GM21360 (cell line): ENCODE results near the gene SF3A1.
"Not testable (repeated sequence)": the region's sequence is repeated elsewhere in the genome, so short reads cannot be mapped to it uniquely, and the experiment has no call there.

Experiments
- ATAC-seq: cut with Tn5 transposase; IDR thresholded peaks from one replicate; pipeline ENCODE4 v1.9.1; 2021; ENCODE audit warnings: mild to moderate bottlenecking, moderate library complexity; ENCODE audit not compliant: unreplicated experiment

The SF3A1 gene

DNA sequence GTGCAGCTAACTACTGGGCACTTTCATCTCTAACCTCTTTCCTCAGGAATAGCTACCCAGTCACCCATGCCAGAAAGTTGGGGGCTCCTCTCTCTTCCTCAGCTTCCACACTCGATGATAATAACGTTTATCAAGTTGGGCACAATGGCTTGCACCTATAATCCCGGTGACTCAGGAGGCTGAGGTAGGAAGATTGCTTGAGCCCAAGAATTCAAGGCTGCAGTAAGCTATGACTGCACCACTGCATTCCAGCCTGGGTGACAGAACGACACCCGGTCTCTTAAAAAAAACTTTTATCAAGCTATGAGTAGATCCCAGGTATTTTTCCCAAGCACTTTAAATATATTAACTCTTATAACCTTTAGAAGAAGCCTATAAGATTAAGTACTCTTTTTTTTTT is 2.0 kb downstream of the SF3A1 start:
- no peak for ATAC-seq

GRCh38 chr22:30351226-30351625 is 5.5 kb downstream of the SF3A1 start:
- no peak for ATAC-seq

GRCh38 chr22:30348809-30349208 is 7.9 kb downstream of the SF3A1 start:
- no peak for ATAC-seq

DNA sequence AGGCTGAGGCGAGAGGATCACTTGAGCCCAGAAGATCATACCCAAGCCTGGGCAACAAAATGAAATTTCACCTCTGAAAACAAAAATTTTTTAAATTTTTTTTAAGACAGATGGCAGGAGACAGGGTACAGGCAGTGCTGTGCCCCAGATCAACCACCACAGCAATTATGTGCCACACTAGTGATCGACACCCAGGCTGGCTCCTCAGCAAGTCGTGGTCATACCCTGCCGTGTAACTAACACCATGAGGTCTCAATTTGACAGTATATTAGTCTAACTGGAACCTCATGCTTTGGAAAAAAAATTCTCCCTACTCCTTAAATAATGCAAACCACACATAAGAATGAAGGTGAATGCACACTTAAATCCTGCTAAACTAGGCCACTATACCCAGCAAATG is 8.3 kb downstream of the SF3A1 start:
- no peak for ATAC-seq

DNA sequence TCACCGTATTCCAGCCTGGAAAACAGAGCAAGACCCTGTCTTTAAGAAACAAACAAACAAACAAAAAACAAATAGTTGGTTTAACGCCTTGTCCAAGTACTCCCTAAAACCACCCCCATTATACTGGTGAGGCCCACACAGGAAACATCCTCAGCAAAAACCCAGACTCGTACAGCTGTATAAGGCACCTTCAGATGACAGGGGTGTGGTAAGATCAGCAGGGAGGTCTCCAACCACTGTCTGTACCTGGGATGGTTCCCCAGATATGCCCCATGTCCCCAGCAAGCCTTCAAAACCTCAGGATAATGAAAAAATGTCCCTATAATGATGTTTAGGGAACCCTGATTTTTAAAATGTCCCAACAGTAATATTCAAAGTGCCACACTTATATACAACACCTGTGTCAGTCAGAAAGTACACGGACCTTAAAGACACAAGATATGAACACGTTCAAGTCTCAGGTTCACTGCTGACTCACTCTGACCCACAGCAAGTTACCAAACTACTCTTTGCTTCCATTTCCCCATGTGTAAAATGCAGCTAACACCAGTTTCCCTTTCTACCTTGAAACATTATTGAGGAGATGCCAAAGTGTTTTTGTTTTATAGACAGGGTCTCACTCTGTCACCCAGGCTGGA is 9.3 kb downstream of the SF3A1 start:
- no peak for ATAC-seq

DNA sequence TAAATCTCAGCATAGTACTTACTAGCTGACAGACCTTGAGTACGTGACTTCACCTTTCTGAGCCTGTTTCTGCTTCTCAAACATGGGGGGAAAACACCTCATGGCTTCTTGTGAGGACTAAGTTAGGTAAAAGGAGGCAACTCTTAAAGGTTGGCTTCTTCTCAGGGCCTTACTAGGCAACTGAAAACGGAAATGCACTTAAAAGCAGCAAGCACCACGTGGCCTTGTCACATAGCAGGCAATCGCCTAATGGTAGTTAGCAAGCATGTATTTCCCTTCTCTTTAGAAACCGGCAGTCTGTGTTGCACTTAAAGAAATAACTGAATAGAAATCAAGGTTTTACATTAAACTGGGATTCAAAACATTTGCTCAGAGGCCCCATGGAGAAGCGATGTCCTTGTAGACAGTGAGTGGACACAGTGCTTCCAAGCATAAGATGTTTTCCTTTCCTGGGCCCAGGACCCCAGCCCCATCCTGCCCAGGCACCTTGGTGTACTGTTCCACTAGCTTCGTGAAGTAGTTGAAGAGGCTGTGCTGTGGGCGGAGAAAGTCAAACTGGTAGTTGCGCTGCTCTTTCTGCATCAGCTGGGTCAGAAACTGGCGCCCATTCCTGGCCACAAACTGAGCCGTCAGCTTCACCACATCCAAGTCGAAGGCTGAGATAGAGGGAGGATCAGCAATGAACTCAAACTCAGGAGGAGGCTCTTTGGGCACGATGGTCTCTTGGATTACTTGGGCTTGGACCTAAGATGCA is 12.1 kb downstream of the SF3A1 start:
- no peak for ATAC-seq

- ATAC-seq: no peak
Measured at GRCh38 chr22:30340911-30341685, 15.6 kb downstream of the SF3A1 start.

DNA sequence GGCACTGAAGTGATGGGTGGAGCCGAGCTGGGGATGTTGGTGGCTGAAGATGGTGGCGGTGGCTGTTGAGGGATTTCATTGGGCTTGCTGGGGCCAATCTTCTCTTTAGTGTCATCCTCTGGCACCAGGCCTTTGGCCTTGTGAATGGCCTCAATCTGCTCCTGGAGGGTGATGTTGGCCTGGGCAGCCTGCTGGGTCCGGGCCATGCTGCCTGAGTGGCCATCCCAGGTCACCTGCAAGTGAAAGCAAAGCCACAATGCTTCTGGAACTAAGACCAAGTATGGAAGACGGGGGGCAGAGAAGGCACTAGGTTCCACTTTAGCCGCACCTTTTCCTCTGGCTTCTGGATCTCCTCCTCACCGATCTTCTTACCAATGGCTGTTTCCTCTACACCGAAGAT is 17.9 kb downstream of the SF3A1 start:
- no peak for ATAC-seq

GRCh38 chr22:30338341-30338740 is 18.4 kb downstream of the SF3A1 start:
- not testable (repeated sequence) for ATAC-seq

- no peak for ATAC-seq
Measured at GRCh38 chr22:30337461-30337778, 19.3 kb downstream of the SF3A1 start.

DNA sequence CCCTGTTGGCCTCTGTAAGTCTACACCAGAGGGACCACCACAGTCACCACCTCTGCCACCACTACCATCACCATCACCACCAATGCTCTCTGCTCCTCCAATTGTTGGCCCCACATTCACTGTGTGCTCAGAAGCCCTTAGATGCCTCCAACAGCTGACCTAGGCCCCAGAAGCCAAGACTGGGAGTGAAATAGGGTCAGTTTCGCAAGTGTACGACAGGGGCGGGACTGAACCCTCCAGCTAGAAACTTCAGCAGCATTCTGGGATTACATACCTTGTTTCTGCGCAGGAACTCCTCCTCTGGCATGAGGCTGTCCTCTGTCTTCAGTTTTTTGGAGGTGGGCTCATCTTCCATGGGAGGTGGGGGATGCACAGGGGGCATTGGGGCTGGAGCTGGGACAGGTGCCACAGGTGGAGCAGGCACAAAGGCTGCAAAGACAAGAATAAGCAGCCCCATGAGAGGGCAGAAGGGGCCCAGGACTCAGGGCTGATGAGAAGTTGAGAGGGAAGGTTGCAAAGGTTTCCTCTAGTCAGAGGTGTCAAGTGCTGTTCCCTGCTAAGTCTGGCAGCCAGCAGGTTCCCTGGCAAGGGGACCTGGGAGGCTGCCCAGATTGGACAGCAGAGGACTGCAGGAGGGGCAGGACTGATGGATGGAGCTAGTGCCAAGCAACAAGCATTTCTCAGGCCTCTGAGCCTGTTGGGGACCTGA is 19.8 kb downstream of the SF3A1 start:
- ATAC-seq: no peak

DNA sequence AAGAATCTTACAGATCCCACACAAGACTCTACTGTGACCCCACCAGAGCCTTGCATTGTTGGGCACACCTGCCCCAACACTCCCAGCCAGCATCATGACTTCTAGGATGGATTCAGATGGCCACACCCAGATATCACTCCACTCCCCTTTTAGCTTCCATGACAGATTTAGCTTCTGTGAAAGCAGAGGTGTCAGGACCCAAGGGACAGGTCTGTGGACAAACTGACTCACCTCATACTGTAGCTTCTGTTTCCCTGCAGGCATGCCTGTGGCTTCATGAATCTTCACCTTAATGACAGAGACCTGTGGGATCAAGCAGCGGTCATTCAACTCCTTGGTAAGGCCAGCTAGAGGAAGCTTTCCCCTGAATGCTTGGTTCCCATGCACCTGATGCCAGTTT is 21.5 kb downstream of the SF3A1 start:
- no peak for ATAC-seq

GRCh38 chr22:30334646-30335045 is 22.0 kb downstream of the SF3A1 start:
- ATAC-seq: no peak

DNA sequence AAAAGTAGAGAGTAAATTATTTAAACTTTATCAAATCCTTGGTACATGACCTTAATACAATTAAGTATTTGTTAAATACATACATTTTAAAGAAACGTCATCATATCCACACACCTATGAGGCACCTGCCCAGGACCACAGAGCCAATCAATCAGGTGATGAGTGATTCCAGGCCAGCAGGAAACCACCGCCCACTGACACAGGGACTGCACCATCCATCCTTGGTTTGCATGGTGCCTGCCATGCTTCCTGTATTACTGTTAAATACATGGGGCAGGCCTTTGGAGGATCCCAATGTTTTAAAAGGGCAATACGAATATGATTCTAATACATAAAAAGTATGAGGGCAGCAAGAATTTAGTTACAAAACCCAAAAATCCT is 23.0 kb downstream of the SF3A1 start:
- ATAC-seq: no peak

GRCh38 chr22:30332994-30333706 is 23.5 kb downstream of the SF3A1 start:
- no peak for ATAC-seq

DNA sequence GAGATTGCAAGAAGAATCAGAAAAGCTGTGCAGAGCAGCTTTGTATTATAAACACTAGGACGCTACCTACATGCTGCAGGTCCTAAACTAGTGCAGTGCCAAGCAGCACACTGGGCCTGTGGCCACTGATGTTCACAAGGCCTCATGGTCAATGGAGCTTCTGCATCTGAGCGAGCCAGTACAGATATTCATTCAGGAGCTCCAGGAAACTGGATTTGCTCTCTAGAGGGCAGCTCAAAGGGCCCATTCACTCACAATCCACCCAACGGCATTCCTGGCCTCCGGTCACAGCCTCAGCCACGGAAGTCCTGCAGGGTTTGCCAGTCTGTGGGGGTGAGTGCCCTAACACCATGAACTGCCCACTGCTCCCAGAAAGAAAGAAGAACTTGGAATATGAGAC is 24.1 kb downstream of the SF3A1 start:
- ATAC-seq: no peak

DNA sequence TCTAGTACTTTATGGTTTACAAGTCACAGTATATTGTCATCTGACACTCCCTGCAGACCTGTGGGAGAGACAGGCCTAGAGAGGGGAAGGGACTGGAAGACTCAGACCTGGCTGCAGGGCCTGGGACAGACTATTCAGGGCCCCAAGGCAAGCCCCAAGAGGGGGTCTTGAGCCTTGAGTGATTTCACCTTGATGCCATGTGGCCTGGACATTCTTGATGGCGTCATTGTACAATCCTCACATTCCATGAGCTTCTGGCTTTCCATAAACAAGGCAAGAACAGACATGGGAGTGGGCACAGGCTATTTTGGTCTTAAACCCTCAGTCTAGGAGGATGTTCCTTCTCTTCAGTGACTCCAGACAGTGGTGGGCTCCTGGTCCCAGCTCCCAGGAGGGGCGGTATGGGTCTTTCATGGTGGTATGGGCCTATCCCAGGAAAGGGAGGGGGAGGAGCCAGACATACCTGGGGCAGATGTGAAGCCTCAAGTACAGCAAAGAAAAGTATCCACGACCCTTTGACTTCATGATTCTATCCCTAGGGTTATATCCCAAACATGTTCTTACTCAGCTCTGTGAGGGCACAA is 28.1 kb downstream of the SF3A1 start:
- ATAC-seq: no peak

DNA sequence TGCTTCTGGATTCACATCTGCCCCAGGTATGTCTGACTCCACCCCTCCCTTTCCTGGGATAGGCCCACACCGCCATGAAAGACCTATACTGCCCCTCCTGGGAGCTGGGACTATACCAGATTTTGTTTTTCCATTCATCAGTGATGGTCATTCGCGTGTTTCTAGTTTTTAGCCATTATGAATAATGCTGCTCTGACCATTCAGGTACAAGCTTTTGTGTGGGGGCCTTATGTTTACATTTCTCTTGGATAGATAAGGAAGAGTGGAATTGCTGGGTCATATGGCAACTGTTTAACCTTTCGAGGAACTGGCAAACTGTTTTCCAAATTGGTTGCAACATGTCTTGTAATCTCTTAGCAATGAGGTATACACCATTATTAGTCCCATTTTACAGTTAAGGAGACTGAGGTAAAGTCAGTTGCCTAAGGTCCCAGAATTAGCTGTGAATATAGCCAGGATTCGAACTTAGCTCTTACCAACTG is 28.8 kb downstream of the SF3A1 start:
- no peak for ATAC-seq

GRCh38 chr22:30326706-30327362 is 29.9 kb downstream of the SF3A1 start, which contains the start of gene TBC1D10A:
TBC1D10A (minus strand) TSS chr22:30326941; CDS start chr22:30326881, 60 bp downstream.
- peak; percentile 89 for ATAC-seq

- peak; percentile 13 for ATAC-seq
Measured at GRCh38 chr22:30326255-30326705, 30.4 kb downstream of the SF3A1 start.
